NB4 (cell line): ENCODE data around the gene PPTC7.

Source experiments
- MYC ChIP-seq: IDR thresholded peaks from 2 replicates; pipeline ENCODE4 v1.6.1; 2011; ENCODE audit warnings: low read depth, low read length
- POLR2A ChIP-seq: IDR thresholded peaks from 2 replicates; pipeline ENCODE4 v1.6.1; 2011; ENCODE audit warnings: mild to moderate bottlenecking; ENCODE audit not compliant: insufficient read length; ENCODE audit errors: extremely low read depth
- TF ChIP-seq, protein P1 (sequence below): IDR thresholded peaks from one replicate; pipeline ENCODE4 v1.5.1; 2012; ENCODE audit warnings: low read depth, low read length
- TF ChIP-seq, protein P2 (sequence below): IDR thresholded peaks from 2 replicates; pipeline ENCODE4 v1.6.1; 2011; ENCODE audit warnings: low read depth, low read length

DNA sequence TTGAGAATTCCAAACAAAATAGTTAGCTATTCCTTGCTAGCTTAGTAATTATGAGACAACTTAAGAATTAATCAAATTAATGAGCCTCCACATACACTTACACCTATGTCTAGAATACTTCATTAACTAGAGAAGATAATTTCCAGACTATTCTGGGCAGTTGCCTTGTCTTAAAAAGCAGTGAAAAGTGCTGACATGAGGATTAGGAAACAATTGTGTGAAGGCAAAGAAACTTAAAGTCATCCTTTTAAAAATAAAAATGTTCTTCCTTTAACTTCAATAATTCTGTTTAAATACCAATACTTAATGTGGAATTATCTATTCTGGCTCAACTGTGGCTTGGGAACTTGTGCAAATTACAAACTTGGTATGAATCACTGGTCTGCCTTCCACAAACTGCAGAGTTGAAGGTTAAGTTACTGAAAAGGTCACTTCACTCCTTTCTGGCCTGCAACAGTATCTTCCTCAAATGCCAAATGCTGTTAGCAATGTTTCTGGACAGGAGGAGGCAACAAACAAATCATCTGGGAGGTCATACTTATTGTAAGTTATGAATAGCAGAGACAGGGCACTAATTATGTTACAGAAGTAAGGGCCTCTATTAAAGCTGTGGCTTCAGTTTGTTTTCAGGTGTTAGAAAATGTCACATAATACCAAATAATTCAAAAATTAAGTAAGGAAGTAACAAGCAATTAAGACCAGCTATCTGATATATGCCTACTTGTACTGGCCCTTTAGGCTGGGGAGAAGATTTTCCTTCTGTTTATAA lies 19.2 kb downstream of the PPTC7 start:
- TF ChIP-seq, protein P1, sequence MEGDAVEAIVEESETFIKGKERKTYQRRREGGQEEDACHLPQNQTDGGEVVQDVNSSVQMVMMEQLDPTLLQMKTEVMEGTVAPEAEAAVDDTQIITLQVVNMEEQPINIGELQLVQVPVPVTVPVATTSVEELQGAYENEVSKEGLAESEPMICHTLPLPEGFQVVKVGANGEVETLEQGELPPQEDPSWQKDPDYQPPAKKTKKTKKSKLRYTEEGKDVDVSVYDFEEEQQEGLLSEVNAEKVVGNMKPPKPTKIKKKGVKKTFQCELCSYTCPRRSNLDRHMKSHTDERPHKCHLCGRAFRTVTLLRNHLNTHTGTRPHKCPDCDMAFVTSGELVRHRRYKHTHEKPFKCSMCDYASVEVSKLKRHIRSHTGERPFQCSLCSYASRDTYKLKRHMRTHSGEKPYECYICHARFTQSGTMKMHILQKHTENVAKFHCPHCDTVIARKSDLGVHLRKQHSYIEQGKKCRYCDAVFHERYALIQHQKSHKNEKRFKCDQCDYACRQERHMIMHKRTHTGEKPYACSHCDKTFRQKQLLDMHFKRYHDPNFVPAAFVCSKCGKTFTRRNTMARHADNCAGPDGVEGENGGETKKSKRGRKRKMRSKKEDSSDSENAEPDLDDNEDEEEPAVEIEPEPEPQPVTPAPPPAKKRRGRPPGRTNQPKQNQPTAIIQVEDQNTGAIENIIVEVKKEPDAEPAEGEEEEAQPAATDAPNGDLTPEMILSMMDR = no peak
- TF ChIP-seq POLR2A = no peak
- TF ChIP-seq, protein P2, sequence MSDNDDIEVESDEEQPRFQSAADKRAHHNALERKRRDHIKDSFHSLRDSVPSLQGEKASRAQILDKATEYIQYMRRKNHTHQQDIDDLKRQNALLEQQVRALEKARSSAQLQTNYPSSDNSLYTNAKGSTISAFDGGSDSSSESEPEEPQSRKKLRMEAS = no peak
- TF ChIP-seq MYC = no peak
